ENCODE measurements around the gene SMTNL2.
A peak's percentile ranks its signal among the peaks of the same experiment; 100 is the strongest.
"Not testable (repeated sequence)": the region's sequence is repeated elsewhere in the genome, so short reads cannot be mapped to it uniquely, and the experiment has no call there.

The SMTNL2 gene

DNA sequence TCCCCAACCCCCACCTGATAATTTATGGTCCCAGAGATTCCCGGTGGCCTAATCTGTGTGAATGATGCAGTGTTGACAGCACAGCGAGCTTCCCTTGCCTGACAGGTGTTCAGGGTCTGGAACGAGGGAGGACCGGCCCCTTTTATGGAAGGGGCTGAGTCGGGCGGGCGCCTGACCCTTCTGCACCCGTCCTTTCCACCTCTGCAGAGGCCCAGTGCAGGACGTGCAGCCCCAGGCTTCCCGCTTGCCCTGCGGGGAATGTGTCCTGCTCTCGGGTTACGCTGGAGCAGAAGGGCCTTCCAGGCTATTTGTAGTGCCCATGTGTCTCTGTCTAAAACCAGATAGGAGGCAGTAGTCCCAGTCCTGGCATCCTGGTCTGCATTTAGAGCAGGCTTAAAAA is 16.2 kb downstream of the SMTNL2 start:
- peaks cover 0 to 3% of the 10 kb centered on the region in 2 donors for H3K4me1 ChIP-seq (ENCODE audit: control insufficient read depth in 1 of 2, insufficient read depth in 2 of 2, low read length in 2 of 2)
- H3K36me3 ChIP-seq (ENCODE audit: control insufficient read depth in 1 of 2, insufficient read depth in 2 of 2, low read length in 2 of 2): no peaks in the 10 kb centered on the region
- H3K9me3 ChIP-seq (ENCODE audit: control insufficient read depth in 1 of 2, low read length in 2 of 2): no peaks in the 10 kb centered on the region
- no peak overlapping the region for H3K9ac ChIP-seq (ENCODE audit: low read depth in 1 of 2, low read length in 2 of 2)
- no peak overlapping the region for H3K4me3 ChIP-seq (ENCODE audit: low read depth in 1 of 2, low read length in 2 of 2)
- H3K27me3 ChIP-seq (ENCODE audit: control insufficient read depth in 1 of 2, insufficient read depth in 2 of 2, low read length in 2 of 2): no peaks in the 10 kb centered on the region
- H3K27ac ChIP-seq (ENCODE audit: low read depth, low read length): no peak overlapping the region

DNA sequence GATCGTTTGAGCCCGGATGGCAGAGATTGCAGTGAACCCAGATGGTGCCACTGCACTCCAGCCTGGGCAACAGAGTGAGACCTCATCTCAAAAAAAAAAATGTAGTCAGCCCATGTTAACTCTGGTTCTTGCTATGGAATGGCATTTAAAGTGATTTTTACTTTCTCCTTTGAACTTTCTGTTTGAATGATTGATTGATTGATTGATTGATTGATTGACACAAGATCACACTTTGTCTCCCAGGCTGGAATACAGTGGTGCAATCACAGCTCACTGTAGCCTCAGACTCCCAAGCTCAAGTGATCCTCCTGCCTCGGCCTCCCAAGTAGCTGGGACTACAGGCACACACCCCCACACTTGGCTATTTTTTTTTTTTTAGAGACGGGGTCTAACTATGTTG is 17.0 kb downstream of the SMTNL2 start:
- no peaks in the 10 kb centered on the region for H3K9me3 ChIP-seq (ENCODE audit: control insufficient read depth in 1 of 2, low read length in 2 of 2)
- peaks cover 0 to 4% of the 10 kb centered on the region in 2 donors for H3K4me1 ChIP-seq (ENCODE audit: control insufficient read depth in 1 of 2, insufficient read depth in 2 of 2, low read length in 2 of 2)
- no peaks in the 10 kb centered on the region for H3K36me3 ChIP-seq (ENCODE audit: control insufficient read depth in 1 of 2, insufficient read depth in 2 of 2, low read length in 2 of 2)
- H3K27me3 ChIP-seq (ENCODE audit: control insufficient read depth in 1 of 2, insufficient read depth in 2 of 2, low read length in 2 of 2): no peaks in the 10 kb centered on the region
- H3K4me3 ChIP-seq (ENCODE audit: low read depth in 1 of 2, low read length in 2 of 2): no peak overlapping the region
- H3K27ac ChIP-seq (ENCODE audit: low read depth, low read length): no peak overlapping the region
- H3K9ac ChIP-seq (ENCODE audit: low read depth in 1 of 2, low read length in 2 of 2): no peak overlapping the region

DNA sequence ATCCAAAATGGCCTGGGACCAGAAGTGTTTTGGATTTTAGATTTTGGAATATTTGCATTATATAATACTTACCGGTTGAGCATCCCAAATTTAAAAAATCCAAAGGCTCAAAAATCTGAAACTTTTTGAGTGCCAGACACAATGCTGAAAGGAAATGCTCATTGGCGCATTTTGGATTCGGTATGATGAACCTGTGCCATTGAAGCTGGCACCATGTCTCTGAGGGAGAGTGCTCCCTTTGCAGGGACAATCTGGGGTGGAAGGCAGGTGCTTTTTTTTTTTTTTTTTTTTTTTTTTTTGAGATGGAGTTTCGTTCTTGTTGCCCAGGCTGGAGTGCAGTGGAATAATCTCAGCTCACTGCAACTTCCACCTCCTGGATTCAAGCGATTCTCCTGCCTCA is 17.7 kb downstream of the SMTNL2 start:
- Histone ChIP-seq H3K4me1 (ENCODE audit: control insufficient read depth in 1 of 2, insufficient read depth in 2 of 2, low read length in 2 of 2) (peaks cover 3 to 4% of the 10 kb centered on the region in 2 donors), H3K9ac (ENCODE audit: low read depth in 1 of 2, low read length in 2 of 2) (no peak overlapping the region), H3K27me3 (ENCODE audit: control insufficient read depth in 1 of 2, insufficient read depth in 2 of 2, low read length in 2 of 2) (no peaks in the 10 kb centered on the region), H3K9me3 (ENCODE audit: control insufficient read depth in 1 of 2, low read length in 2 of 2) (no peaks in the 10 kb centered on the region), H3K4me3 (ENCODE audit: low read depth in 1 of 2, low read length in 2 of 2) (no peak overlapping the region), H3K27ac (ENCODE audit: low read depth, low read length) (no peak overlapping the region), H3K36me3 (ENCODE audit: control insufficient read depth in 1 of 2, insufficient read depth in 2 of 2, low read length in 2 of 2) (no peaks in the 10 kb centered on the region)

- Histone ChIP-seq H3K9me3 (ENCODE audit: control insufficient read depth in 1 of 2, low read length in 2 of 2) (no peaks in the 10 kb centered on the region), H3K4me3 (ENCODE audit: low read depth in 1 of 2, low read length in 2 of 2) (no peak overlapping the region), H3K9ac (ENCODE audit: low read depth in 1 of 2, low read length in 2 of 2) (no peak overlapping the region), H3K36me3 (ENCODE audit: control insufficient read depth in 1 of 2, insufficient read depth in 2 of 2, low read length in 2 of 2) (no peaks in the 10 kb centered on the region), H3K27me3 (ENCODE audit: control insufficient read depth in 1 of 2, insufficient read depth in 2 of 2, low read length in 2 of 2) (no peaks in the 10 kb centered on the region), H3K27ac (ENCODE audit: low read depth, low read length) (no peak overlapping the region), H3K4me1 (ENCODE audit: control insufficient read depth in 1 of 2, insufficient read depth in 2 of 2, low read length in 2 of 2) (peaks cover 10 to 19% of the 10 kb centered on the region in 2 donors)
These were observed 19.8 kb downstream of the SMTNL2 start for GRCh38 chr17:4604111-4604644.

- not testable (repeated sequence) for H3K27me3 ChIP-seq (ENCODE audit: control insufficient read depth in 1 of 2, insufficient read depth in 2 of 2, low read length in 2 of 2); H3K9me3 ChIP-seq (ENCODE audit: control insufficient read depth in 1 of 2, low read length in 2 of 2); H3K9ac ChIP-seq (ENCODE audit: low read depth in 1 of 2, low read length in 2 of 2); H3K27ac ChIP-seq (ENCODE audit: low read depth, low read length); H3K4me3 ChIP-seq (ENCODE audit: low read depth in 1 of 2, low read length in 2 of 2); H3K36me3 ChIP-seq (ENCODE audit: control insufficient read depth in 1 of 2, insufficient read depth in 2 of 2, low read length in 2 of 2)
- H3K4me1 ChIP-seq (ENCODE audit: control insufficient read depth in 1 of 2, insufficient read depth in 2 of 2, low read length in 2 of 2): peaks cover 10 to 19% of the 10 kb centered on the region in 2 donors
These were observed 20.4 kb downstream of the SMTNL2 start for GRCh38 chr17:4604736-4605135.

DNA sequence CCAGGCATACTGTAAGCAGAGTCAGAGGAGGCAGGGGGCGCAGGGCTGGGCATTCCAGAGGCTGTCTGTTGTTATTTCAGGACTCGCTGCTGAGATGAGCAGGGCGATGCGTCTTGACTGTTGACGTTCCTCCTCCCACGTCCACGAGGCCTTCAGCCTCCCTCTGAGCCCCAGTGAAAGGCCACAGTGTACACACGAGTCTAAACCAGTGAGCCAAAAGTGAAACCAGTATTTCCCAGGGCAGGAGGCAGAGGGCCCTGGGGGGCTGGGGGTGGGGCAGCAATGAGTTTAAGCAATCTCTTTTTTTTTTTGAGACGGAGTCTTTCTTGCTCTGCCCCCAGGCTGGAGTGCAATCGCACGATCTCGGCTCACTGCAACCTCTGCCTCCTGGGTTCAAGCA is 21.5 kb downstream of the SMTNL2 start:
- H3K9me3 ChIP-seq (ENCODE audit: control insufficient read depth in 1 of 2, low read length in 2 of 2): no peaks in the 10 kb centered on the region
- no peaks in the 10 kb centered on the region for H3K36me3 ChIP-seq (ENCODE audit: control insufficient read depth in 1 of 2, insufficient read depth in 2 of 2, low read length in 2 of 2)
- no peak overlapping the region for H3K9ac ChIP-seq (ENCODE audit: low read depth in 1 of 2, low read length in 2 of 2)
- peaks cover 14 to 28% of the 10 kb centered on the region in 2 donors for H3K4me1 ChIP-seq (ENCODE audit: control insufficient read depth in 1 of 2, insufficient read depth in 2 of 2, low read length in 2 of 2)
- H3K27ac ChIP-seq (ENCODE audit: low read depth, low read length): no peak overlapping the region
- no peak overlapping the region for H3K4me3 ChIP-seq (ENCODE audit: low read depth in 1 of 2, low read length in 2 of 2)
- no peaks in the 10 kb centered on the region for H3K27me3 ChIP-seq (ENCODE audit: control insufficient read depth in 1 of 2, insufficient read depth in 2 of 2, low read length in 2 of 2)

DNA sequence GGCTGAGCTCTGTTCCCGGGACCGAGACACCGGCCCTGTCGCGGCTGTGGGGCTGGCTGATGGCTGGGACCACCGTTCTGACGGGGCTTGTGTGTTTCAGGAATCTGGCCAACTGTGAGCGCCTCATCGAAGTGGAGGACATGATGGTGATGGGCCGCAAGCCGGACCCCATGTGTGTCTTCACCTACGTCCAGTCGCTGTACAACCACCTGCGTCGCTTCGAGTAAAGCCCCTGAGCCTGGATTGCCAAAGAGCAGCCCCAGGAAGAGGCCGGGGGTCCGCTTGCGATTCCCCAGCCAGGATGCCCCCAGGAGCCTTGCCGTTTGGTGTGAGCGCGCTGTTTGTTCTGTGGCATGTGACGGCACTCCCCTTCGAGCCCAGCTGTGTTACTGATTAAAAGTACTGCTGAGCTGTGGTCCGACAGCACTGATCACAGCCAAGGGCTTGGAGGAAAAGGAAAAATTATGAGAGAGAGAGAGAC is 23.0 kb downstream of the SMTNL2 start:
- H3K4me3 ChIP-seq (ENCODE audit: low read depth in 1 of 2, low read length in 2 of 2): peak overlapping the region in 1 of 2 donors; percentile 6
- H3K4me1 ChIP-seq (ENCODE audit: control insufficient read depth in 1 of 2, insufficient read depth in 2 of 2, low read length in 2 of 2): peaks cover 14 to 28% of the 10 kb centered on the region in 2 donors
- H3K27me3 ChIP-seq (ENCODE audit: control insufficient read depth in 1 of 2, insufficient read depth in 2 of 2, low read length in 2 of 2): no peaks in the 10 kb centered on the region
- H3K9me3 ChIP-seq (ENCODE audit: control insufficient read depth in 1 of 2, low read length in 2 of 2): no peaks in the 10 kb centered on the region
- no peak overlapping the region for H3K9ac ChIP-seq (ENCODE audit: low read depth in 1 of 2, low read length in 2 of 2)
- peak overlapping the region; percentile 47 for H3K27ac ChIP-seq (ENCODE audit: low read depth, low read length)
- H3K36me3 ChIP-seq (ENCODE audit: control insufficient read depth in 1 of 2, insufficient read depth in 2 of 2, low read length in 2 of 2): no peaks in the 10 kb centered on the region

DNA sequence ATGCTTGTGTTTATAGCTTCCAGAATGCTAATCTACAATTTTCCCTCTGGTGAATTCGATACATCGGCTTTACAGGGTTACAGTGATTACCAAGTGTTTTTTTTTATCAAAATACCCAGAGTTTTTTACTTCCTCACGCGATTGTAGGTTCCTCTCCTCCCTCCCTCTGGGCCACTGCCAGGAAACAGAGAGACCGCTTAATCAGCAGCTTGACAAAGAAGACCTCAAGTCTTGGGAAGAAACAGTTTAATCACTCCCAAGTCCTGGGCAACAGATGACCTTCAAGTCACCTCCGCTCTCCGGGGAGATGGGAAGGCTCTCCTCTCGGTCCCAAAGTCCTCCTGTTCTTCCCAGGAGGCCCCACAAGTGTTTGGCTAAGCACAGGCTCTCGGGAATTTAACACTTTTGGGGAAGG is 23.5 kb downstream of the SMTNL2 start:
- Histone ChIP-seq H3K4me1 (ENCODE audit: control insufficient read depth in 1 of 2, insufficient read depth in 2 of 2, low read length in 2 of 2) (peaks cover 14 to 28% of the 10 kb centered on the region in 2 donors), H3K9me3 (ENCODE audit: control insufficient read depth in 1 of 2, low read length in 2 of 2) (no peaks in the 10 kb centered on the region), H3K27ac (ENCODE audit: low read depth, low read length) (peak overlapping the region; percentile 47), H3K27me3 (ENCODE audit: control insufficient read depth in 1 of 2, insufficient read depth in 2 of 2, low read length in 2 of 2) (no peaks in the 10 kb centered on the region), H3K36me3 (ENCODE audit: control insufficient read depth in 1 of 2, insufficient read depth in 2 of 2, low read length in 2 of 2) (no peaks in the 10 kb centered on the region), H3K4me3 (ENCODE audit: low read depth in 1 of 2, low read length in 2 of 2) (peak overlapping the region in 1 of 2 donors; percentile 6), H3K9ac (ENCODE audit: low read depth in 1 of 2, low read length in 2 of 2) (no peak overlapping the region)

DNA sequence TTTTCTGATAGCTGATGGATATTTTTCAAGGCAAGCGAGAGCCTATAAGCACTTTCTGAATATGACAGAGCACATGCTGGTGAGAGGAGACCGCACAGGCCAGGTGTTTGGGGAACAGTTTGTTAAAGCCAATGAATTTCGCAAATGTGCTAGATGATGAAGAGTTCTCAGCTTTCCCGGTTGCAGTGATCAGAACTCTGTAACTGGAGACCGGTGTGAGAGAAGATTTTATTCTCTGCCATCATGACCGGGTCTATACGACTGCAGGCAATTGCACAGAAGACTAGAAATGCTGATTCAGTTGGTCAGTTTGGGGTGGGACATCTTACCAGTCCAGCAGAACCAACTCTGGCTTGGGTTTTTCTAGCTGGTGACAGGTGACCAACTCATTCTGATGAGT is 25.4 kb downstream of the SMTNL2 start:
- Histone ChIP-seq H3K4me1 (ENCODE audit: control insufficient read depth in 1 of 2, insufficient read depth in 2 of 2, low read length in 2 of 2) (peaks cover 14 to 28% of the 10 kb centered on the region in 2 donors), H3K4me3 (ENCODE audit: low read depth in 1 of 2, low read length in 2 of 2) (no peak overlapping the region), H3K36me3 (ENCODE audit: control insufficient read depth in 1 of 2, insufficient read depth in 2 of 2, low read length in 2 of 2) (no peaks in the 10 kb centered on the region), H3K9ac (ENCODE audit: low read depth in 1 of 2, low read length in 2 of 2) (no peak overlapping the region), H3K27me3 (ENCODE audit: control insufficient read depth in 1 of 2, insufficient read depth in 2 of 2, low read length in 2 of 2) (no peaks in the 10 kb centered on the region), H3K9me3 (ENCODE audit: control insufficient read depth in 1 of 2, low read length in 2 of 2) (no peaks in the 10 kb centered on the region), H3K27ac (ENCODE audit: low read depth, low read length) (no peak overlapping the region)

DNA sequence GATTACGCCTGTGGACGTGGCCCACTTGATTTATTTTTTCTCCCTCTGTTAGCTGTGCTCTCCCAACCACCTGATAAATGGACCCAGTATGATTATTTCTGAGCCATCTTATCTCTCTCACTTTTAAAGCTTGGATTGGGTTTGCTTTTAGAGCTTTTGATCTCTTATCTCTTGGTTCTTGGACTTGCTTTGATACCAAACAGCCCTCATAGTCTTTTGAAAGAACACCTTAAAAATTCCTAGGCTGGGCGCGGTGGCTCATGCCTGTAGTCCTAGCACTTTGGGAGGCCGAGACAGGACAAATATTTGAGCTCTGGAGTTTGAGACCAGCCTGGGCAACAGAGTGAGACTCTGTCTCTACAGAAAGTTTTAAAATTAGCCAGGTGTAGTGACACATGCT is 25.8 kb downstream of the SMTNL2 start:
- no peak overlapping the region for H3K27ac ChIP-seq (ENCODE audit: low read depth, low read length)
- H3K9ac ChIP-seq (ENCODE audit: low read depth in 1 of 2, low read length in 2 of 2): no peak overlapping the region
- H3K4me3 ChIP-seq (ENCODE audit: low read depth in 1 of 2, low read length in 2 of 2): no peak overlapping the region

DNA sequence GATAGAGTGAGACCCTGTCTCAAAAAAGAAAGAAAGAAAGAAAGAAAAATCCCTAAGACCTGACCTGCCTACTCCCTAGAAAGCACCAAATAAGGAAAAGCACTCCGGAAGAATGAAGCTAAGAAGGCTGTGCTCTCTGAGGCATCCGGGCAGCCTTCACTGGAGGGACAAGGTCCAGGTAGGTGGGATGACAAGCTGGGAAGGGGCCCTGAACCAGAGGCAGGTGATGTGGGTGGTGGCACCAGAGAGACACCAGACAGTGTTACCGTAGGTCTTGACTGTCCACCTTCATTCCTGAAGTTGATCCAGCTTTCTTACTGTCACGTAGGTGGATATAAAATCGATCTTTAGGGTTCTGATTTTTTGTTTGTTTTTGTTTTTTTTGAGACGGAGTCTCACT is 26.3 kb downstream of the SMTNL2 start:
- Histone ChIP-seq H3K27ac (ENCODE audit: low read depth, low read length) (no peak overlapping the region), H3K9me3 (ENCODE audit: control insufficient read depth in 1 of 2, low read length in 2 of 2) (no peaks in the 10 kb centered on the region), H3K4me3 (ENCODE audit: low read depth in 1 of 2, low read length in 2 of 2) (no peak overlapping the region), H3K9ac (ENCODE audit: low read depth in 1 of 2, low read length in 2 of 2) (no peak overlapping the region), H3K36me3 (ENCODE audit: control insufficient read depth in 1 of 2, insufficient read depth in 2 of 2, low read length in 2 of 2) (no peaks in the 10 kb centered on the region), H3K27me3 (ENCODE audit: control insufficient read depth in 1 of 2, insufficient read depth in 2 of 2, low read length in 2 of 2) (no peaks in the 10 kb centered on the region), H3K4me1 (ENCODE audit: control insufficient read depth in 1 of 2, insufficient read depth in 2 of 2, low read length in 2 of 2) (peaks cover 14 to 24% of the 10 kb centered on the region in 2 donors)

More for the DNA sequence above, 25.8 kb downstream of the SMTNL2 start:
- Histone ChIP-seq H3K9me3 (ENCODE audit: control insufficient read depth in 1 of 2, low read length in 2 of 2) (no peaks in the 10 kb centered on the region), H3K27me3 (ENCODE audit: control insufficient read depth in 1 of 2, insufficient read depth in 2 of 2, low read length in 2 of 2) (no peaks in the 10 kb centered on the region), H3K4me1 (ENCODE audit: control insufficient read depth in 1 of 2, insufficient read depth in 2 of 2, low read length in 2 of 2) (peaks cover 14 to 28% of the 10 kb centered on the region in 2 donors), H3K36me3 (ENCODE audit: control insufficient read depth in 1 of 2, insufficient read depth in 2 of 2, low read length in 2 of 2) (no peaks in the 10 kb centered on the region)
